Measurements from ENCODE around the gene CADM1.

DNA sequence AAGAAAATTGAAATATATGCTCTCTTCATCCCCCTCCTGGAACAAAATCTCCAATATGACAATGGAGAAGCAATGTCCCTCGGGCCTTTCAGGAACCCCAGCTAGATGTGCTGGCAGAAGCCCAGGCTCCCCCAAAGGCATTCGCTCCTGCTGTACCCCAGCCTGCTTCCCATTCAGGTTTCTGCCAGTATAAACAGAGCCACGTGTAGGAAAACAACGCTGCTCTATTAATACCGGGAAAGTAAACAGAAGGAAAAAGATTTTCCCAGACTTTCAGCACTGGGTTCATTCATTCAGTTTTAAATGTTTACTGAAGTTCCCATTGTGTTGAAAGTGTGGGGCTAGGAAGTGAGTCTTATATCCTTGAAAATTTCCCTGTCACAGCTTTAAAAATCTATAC, 147.1 kb downstream of the CADM1 start:
- TF ChIP-seq POLR2AphosphoS5 (IDR thresholded peaks at IDR 0.05; ENCODE audit: low read depth) = no peak
- TF ChIP-seq, protein P1, sequence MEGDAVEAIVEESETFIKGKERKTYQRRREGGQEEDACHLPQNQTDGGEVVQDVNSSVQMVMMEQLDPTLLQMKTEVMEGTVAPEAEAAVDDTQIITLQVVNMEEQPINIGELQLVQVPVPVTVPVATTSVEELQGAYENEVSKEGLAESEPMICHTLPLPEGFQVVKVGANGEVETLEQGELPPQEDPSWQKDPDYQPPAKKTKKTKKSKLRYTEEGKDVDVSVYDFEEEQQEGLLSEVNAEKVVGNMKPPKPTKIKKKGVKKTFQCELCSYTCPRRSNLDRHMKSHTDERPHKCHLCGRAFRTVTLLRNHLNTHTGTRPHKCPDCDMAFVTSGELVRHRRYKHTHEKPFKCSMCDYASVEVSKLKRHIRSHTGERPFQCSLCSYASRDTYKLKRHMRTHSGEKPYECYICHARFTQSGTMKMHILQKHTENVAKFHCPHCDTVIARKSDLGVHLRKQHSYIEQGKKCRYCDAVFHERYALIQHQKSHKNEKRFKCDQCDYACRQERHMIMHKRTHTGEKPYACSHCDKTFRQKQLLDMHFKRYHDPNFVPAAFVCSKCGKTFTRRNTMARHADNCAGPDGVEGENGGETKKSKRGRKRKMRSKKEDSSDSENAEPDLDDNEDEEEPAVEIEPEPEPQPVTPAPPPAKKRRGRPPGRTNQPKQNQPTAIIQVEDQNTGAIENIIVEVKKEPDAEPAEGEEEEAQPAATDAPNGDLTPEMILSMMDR (conservative IDR thresholded peaks at IDR 0.05; ENCODE audit: low read depth in 2 of 2) = no peak
- no peak for TF ChIP-seq EZH2 (IDR thresholded peaks at IDR 0.05; ENCODE audit: low read depth, unreplicated experiment)
- TF ChIP-seq EZH2phosphoT487 (IDR thresholded peaks at IDR 0.05; ENCODE audit: unreplicated experiment) = no peak
- TF ChIP-seq CREB1 (CRISPR knock-in tag; IDR thresholded peaks at IDR 0.05; ENCODE audit: low read depth) = no peak
- TF ChIP-seq, protein P2, sequence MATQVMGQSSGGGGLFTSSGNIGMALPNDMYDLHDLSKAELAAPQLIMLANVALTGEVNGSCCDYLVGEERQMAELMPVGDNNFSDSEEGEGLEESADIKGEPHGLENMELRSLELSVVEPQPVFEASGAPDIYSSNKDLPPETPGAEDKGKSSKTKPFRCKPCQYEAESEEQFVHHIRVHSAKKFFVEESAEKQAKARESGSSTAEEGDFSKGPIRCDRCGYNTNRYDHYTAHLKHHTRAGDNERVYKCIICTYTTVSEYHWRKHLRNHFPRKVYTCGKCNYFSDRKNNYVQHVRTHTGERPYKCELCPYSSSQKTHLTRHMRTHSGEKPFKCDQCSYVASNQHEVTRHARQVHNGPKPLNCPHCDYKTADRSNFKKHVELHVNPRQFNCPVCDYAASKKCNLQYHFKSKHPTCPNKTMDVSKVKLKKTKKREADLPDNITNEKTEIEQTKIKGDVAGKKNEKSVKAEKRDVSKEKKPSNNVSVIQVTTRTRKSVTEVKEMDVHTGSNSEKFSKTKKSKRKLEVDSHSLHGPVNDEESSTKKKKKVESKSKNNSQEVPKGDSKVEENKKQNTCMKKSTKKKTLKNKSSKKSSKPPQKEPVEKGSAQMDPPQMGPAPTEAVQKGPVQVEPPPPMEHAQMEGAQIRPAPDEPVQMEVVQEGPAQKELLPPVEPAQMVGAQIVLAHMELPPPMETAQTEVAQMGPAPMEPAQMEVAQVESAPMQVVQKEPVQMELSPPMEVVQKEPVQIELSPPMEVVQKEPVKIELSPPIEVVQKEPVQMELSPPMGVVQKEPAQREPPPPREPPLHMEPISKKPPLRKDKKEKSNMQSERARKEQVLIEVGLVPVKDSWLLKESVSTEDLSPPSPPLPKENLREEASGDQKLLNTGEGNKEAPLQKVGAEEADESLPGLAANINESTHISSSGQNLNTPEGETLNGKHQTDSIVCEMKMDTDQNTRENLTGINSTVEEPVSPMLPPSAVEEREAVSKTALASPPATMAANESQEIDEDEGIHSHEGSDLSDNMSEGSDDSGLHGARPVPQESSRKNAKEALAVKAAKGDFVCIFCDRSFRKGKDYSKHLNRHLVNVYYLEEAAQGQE (IDR thresholded peaks at IDR 0.05; ENCODE audit: unreplicated experiment) = no peak
- no peak for TF ChIP-seq NANOG (IDR thresholded peaks at IDR 0.05; ENCODE audit: borderline replicate concordance)
- TF ChIP-seq, protein P3, sequence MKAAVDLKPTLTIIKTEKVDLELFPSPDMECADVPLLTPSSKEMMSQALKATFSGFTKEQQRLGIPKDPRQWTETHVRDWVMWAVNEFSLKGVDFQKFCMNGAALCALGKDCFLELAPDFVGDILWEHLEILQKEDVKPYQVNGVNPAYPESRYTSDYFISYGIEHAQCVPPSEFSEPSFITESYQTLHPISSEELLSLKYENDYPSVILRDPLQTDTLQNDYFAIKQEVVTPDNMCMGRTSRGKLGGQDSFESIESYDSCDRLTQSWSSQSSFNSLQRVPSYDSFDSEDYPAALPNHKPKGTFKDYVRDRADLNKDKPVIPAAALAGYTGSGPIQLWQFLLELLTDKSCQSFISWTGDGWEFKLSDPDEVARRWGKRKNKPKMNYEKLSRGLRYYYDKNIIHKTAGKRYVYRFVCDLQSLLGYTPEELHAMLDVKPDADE (IDR thresholded peaks at IDR 0.05) = no peak
- TF ChIP-seq ZNF331 (CRISPR knock-in tag; IDR thresholded peaks at IDR 0.05; ENCODE audit: low read depth) = no peak
- TF ChIP-seq, protein P4, sequence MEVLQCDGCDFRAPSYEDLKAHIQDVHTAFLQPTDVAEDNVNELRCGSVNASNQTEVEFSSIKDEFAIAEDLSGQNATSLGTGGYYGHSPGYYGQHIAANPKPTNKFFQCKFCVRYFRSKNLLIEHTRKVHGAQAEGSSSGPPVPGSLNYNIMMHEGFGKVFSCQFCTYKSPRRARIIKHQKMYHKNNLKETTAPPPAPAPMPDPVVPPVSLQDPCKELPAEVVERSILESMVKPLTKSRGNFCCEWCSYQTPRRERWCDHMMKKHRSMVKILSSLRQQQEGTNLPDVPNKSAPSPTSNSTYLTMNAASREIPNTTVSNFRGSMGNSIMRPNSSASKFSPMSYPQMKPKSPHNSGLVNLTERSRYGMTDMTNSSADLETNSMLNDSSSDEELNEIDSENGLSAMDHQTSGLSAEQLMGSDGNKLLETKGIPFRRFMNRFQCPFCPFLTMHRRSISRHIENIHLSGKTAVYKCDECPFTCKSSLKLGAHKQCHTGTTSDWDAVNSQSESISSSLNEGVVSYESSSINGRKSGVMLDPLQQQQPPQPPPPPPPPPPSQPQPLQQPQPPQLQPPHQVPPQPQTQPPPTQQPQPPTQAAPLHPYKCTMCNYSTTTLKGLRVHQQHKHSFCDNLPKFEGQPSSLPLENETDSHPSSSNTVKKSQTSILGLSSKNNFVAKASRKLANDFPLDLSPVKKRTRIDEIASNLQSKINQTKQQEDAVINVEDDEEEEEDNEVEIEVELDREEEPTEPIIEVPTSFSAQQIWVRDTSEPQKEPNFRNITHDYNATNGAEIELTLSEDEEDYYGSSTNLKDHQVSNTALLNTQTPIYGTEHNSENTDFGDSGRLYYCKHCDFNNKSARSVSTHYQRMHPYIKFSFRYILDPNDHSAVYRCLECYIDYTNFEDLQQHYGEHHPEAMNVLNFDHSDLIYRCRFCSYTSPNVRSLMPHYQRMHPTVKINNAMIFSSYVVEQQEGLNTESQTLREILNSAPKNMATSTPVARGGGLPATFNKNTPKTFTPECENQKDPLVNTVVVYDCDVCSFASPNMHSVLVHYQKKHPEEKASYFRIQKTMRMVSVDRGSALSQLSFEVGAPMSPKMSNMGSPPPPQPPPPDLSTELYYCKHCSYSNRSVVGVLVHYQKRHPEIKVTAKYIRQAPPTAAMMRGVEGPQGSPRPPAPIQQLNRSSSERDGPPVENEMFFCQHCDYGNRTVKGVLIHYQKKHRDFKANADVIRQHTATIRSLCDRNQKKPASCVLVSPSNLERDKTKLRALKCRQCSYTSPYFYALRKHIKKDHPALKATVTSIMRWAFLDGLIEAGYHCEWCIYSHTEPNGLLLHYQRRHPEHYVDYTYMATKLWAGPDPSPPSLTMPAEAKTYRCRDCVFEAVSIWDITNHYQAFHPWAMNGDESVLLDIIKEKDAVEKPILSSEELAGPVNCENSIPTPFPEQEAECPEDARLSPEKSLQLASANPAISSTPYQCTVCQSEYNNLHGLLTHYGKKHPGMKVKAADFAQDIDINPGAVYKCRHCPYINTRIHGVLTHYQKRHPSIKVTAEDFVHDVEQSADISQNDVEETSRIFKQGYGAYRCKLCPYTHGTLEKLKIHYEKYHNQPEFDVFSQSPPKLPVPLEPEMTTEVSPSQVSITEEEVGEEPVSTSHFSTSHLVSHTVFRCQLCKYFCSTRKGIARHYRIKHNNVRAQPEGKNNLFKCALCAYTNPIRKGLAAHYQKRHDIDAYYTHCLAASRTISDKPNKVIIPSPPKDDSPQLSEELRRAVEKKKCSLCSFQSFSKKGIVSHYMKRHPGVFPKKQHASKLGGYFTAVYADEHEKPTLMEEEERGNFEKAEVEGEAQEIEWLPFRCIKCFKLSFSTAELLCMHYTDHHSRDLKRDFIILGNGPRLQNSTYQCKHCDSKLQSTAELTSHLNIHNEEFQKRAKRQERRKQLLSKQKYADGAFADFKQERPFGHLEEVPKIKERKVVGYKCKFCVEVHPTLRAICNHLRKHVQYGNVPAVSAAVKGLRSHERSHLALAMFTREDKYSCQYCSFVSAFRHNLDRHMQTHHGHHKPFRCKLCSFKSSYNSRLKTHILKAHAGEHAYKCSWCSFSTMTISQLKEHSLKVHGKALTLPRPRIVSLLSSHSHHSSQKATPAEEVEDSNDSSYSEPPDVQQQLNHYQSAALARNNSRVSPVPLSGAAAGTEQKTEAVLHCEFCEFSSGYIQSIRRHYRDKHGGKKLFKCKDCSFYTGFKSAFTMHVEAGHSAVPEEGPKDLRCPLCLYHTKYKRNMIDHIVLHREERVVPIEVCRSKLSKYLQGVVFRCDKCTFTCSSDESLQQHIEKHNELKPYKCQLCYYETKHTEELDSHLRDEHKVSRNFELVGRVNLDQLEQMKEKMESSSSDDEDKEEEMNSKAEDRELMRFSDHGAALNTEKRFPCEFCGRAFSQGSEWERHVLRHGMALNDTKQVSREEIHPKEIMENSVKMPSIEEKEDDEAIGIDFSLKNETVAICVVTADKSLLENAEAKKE (CRISPR knock-in tag; IDR thresholded peaks at IDR 0.05) = no peak
- no peak for TF ChIP-seq JUNB (IDR thresholded peaks at IDR 0.05; ENCODE audit: unreplicated experiment)
- TF ChIP-seq STAT1 (IDR thresholded peaks at IDR 0.05; ENCODE audit: unreplicated experiment) = no peak
